SK-N-SH (cell line): Measurements from ENCODE around the gene SPSB1. TPM values are rescaled to one million over a fixed set of nuclear protein-coding genes. Genes with fewer than 3 reads are reported as not detected.

Experiments
- CTCF ChIA-PET: fragments of 300-600, 350-600 bp; formaldehyde crosslinking; extraction: SDS; loops from one replicate; lab custom pipeline; 2021; lab: Yijun Ruan, JAX
- POLR2A ChIA-PET: fragments of 350-600 bp; sonication (Branson Sonifier 250); formaldehyde crosslinking; extraction: SDS; loops from one replicate; lab custom pipeline; 2020; ENCODE audit warnings: antibody characterized with exemption, inconsistent platforms; lab: Yijun Ruan, JAX
- DNase-seq: peaks from one replicate; pipeline ENCODE4 v3.0.0; 2012
- H2AFZ ChIP-seq: fragments of 200-600 bp; sonication (generic); 2 replicates; pipeline ENCODE4 v1.8.1; 2016; ENCODE audit warnings: antibody characterized with exemption, mild to moderate bottlenecking, low read depth
- H3F3A ChIP-seq: fragments of 200-600 bp; sonication (generic); replicated peaks from 2 replicates; pipeline ENCODE3; 2016; ENCODE audit warnings: antibody characterized with exemption, mild to moderate bottlenecking; ENCODE audit not compliant: insufficient read depth
- H3K27ac ChIP-seq, 2 experiments: fragments of 200-500 bp in 1 of 2; fragments of 200-600 bp in 1 of 2; sonication (Bioruptor generic) in 1 of 2; sonication (generic), shearing (Covaris generic) in 1 of 2; 2 replicates each; pipeline versions ENCODE4 v1.5.1 to v1.6.1; 2014 to 2016; ENCODE audit warnings: low read depth in 2 of 2, inconsistent platforms in 1 of 2, low read length in 1 of 2, mild to moderate bottlenecking in 1 of 2, mixed read lengths in 1 of 2
- H3K27me3 ChIP-seq: fragments of 200-600 bp; sonication (generic), shearing (Covaris generic); 2 replicates; pipeline ENCODE4 v1.6.1; 2016; ENCODE audit warnings: mixed run types; ENCODE audit not compliant: insufficient read depth
- H3K36me3 ChIP-seq, 2 experiments: fragments of 200-500 bp in 1 of 2; fragments of 200-600 bp in 1 of 2; sonication (Bioruptor generic) in 1 of 2; sonication (generic) in 1 of 2; replicated peaks in 1 of 2; 2 replicates each; pipeline versions ENCODE3 to v1.5.1; 2014 to 2016; ENCODE audit warnings: low read length in 1 of 2, mild to moderate bottlenecking in 1 of 2; ENCODE audit not compliant: insufficient read depth in 2 of 2, control insufficient read depth in 1 of 2
- H3K4me1 ChIP-seq, 2 experiments: fragments of 200-500 bp in 1 of 2; fragments of 200-600 bp in 1 of 2; sonication (Bioruptor generic) in 1 of 2; sonication (generic), shearing (Covaris generic) in 1 of 2; 2 replicates each; pipeline versions ENCODE4 v1.5.1 to v1.6.1; 2014 to 2016; ENCODE audit warnings: low read depth in 1 of 2, low read length in 1 of 2, mixed run types in 1 of 2; ENCODE audit not compliant: insufficient read depth in 2 of 2, control insufficient read depth in 1 of 2
- H3K4me2 ChIP-seq: fragments of 200-600 bp; sonication (generic), shearing (Covaris generic); 2 replicates; pipeline ENCODE4 v1.6.1; 2017; ENCODE audit warnings: mixed run types
- H3K4me3 ChIP-seq, 2 experiments: fragments of 200-500 bp in 1 of 2; fragments of 200-600 bp in 1 of 2; sonication (Bioruptor generic) in 1 of 2; sonication (generic), shearing (Covaris generic) in 1 of 2; 2 replicates each; pipeline versions ENCODE4 v1.5.1 to v1.8.1; 2014 to 2016; ENCODE audit warnings: low read depth in 2 of 2, inconsistent platforms in 1 of 2, low read length in 1 of 2, mild to moderate bottlenecking in 1 of 2, mixed read lengths in 1 of 2, moderate library complexity in 1 of 2
- H3K79me2 ChIP-seq: fragments of 200-600 bp; sonication (generic); 2 replicates; pipeline ENCODE4 v1.8.1; 2017; ENCODE audit warnings: mild to moderate bottlenecking; ENCODE audit not compliant: insufficient read depth
- H3K9ac ChIP-seq: fragments of 200-600 bp; sonication (generic); 2 replicates; pipeline ENCODE4 v1.6.1; 2017; ENCODE audit warnings: mixed run types
- H3K9me2 ChIP-seq: fragments of 200-600 bp; sonication (generic); 2 replicates; pipeline ENCODE4 v1.6.1; 2017; ENCODE audit warnings: mixed run types
- H3K9me3 ChIP-seq: fragments of 200-600 bp; sonication (generic); 2 replicates; pipeline ENCODE4 v1.6.1; 2017; ENCODE audit warnings: mixed run types, mild to moderate bottlenecking, moderate library complexity
- H4K20me1 ChIP-seq: fragments of 200-600 bp; sonication (generic); 2 replicates; pipeline ENCODE4 v1.6.1; 2017; ENCODE audit warnings: mild to moderate bottlenecking, mixed run types; ENCODE audit not compliant: insufficient read depth
- EP300 ChIP-seq, 2 experiments: IDR thresholded peaks; 2 replicates each; pipeline versions ENCODE4 v1.4.0 to v1.6.1; 2012; ENCODE audit warnings: borderline replicate concordance in 1 of 2, low read depth in 1 of 2, low read length in 1 of 2
- FOXJ3 ChIP-seq: sonication (generic); formaldehyde crosslinking; IDR thresholded peaks from 2 replicates; pipeline ENCODE4 v1.5.1; 2020; ENCODE audit warnings: mild to moderate bottlenecking, missing genetic modification reagents
- MEF2A ChIP-seq: IDR thresholded peaks from 2 replicates; pipeline ENCODE4 v1.4.0; 2012; ENCODE audit warnings: low read depth, borderline replicate concordance
- POLR2AphosphoS5 ChIP-seq: IDR thresholded peaks from 2 replicates; pipeline ENCODE4 v1.6.1; 2012; ENCODE audit warnings: low read depth, low read length
- RXRA ChIP-seq: IDR thresholded peaks from 2 replicates; pipeline ENCODE4 v1.4.0; 2012; ENCODE audit warnings: low read depth, mild to moderate bottlenecking, borderline replicate concordance
- SMC3 ChIP-seq: IDR thresholded peaks from 2 replicates; pipeline ENCODE4 v1.6.1; 2012; ENCODE audit warnings: low read depth, low read length, improper control_type of control experiment
- TAF1 ChIP-seq: IDR thresholded peaks from 2 replicates; pipeline ENCODE4 v1.6.1; 2012; ENCODE audit warnings: low read depth, mild to moderate bottlenecking, low read length, moderate library complexity, borderline replicate concordance
- WGBS: methylation state at CpG from one replicate; pipeline ENCODE4 v1.1.6; 2017; ENCODE audit warnings: low lambda C conversion rate; 5-methylcytosine and 5-hydroxymethylcytosine counted together
- polyA plus RNA-seq, 3 experiments: library from polyadenylated mRNA; depleted of rRNA; stranded (reverse); fragments of >200 nt; gene quantifications; 2 replicates each; pipeline ENCODE4 v1.2.3, GENCODE V29; 2012
- TF ChIP-seq, protein P1 (sequence below): IDR thresholded peaks from 2 replicates; pipeline ENCODE4 v1.4.0; 2012; ENCODE audit warnings: low read depth
- TF ChIP-seq, protein P2 (sequence below): IDR thresholded peaks from 2 replicates; pipeline ENCODE4; 2012
- TF ChIP-seq, protein P3 (sequence below): fragments of 150-350 bp; IDR thresholded peaks from 2 replicates; pipeline ENCODE4 v1.6.1; 2017; ENCODE audit warnings: antibody characterized with exemption, low read length, low read depth, borderline replicate concordance
- TF ChIP-seq, protein P4 (sequence below): IDR thresholded peaks from 2 replicates; pipeline ENCODE4 v1.4.0; 2012; ENCODE audit warnings: low read depth, borderline replicate concordance

Gene SPSB1
- polyA plus RNA-seq, 1 of the 3 experiments (the other 2 are of a cell fraction) = 9.2 TPM

DNA sequence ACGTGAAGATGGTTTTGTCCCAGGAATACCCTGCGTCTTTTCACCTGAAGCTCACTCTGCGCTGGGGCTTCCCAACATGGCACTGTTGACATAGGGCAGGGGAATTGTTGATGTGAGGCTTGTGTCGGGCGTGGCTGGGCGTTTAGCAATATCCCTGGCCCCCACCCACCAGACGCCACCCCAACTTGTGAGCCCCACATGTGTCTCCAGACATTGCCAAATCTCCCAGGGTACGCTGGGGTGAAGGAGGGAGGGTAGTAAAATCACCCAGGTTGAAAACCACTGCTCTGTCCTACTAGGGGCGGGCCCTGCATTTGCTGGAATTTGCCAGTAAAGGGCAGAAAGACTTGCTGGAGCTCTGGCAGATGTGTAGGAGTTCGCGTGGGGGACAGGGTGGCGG is 36.0 kb downstream of the SPSB1 start:
- CTCF ChIA-PET = interaction anchor here (0.8 kb wide), 1 partner anchor 8 kb away, joined by 3 read pairs; no protein-coding TSS in a partner anchor
- POLR2A ChIA-PET = no interaction called here
- WGBS = 97% methylated on average over 10 of the region's 12 CpGs

DNA sequence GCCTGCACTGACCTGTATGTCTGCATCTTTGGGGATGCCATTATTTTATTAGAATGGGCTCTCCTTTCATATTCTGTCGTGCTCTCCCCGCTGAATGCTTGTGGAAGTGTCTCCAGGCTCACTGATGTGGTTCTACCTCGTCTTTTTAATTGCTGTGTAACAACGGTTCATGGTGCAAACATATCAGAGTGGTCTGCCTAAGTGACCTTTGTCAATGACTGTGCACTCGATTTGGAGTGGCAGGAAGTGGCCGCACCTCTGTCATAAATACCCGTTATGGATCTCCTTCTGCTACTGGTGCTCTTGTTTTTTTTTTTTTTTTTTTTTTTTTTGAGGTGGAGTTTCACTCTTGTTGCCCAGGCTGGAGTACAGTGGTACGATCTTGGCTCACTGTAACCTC is 38.3 kb downstream of the SPSB1 start:
- no peak overlapping the region for H3K4me2 ChIP-seq

More for the DNA sequence above, 36.0 kb downstream of the SPSB1 start:
- H3K4me2 ChIP-seq = no peak overlapping the region
- TF ChIP-seq MEF2A = no peak
- TF ChIP-seq, protein P1, sequence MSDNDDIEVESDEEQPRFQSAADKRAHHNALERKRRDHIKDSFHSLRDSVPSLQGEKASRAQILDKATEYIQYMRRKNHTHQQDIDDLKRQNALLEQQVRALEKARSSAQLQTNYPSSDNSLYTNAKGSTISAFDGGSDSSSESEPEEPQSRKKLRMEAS = no peak
- TF ChIP-seq TAF1 = no peak
- H4K20me1 ChIP-seq = peaks cover 15% of the 10 kb centered on the region
- no peak overlapping the region for H2AFZ ChIP-seq
- no peaks in the 10 kb centered on the region for H3K36me3 ChIP-seq
- no peak overlapping the region for H3K4me3 ChIP-seq
- peaks cover 6% of the 10 kb centered on the region; the same call in 1 of the 2 replicates for H3K79me2 ChIP-seq
- H3F3A ChIP-seq = no peaks in the 10 kb centered on the region
- peaks cover 0 to 5% of the 10 kb centered on the region in 2 experiments; a peak in 1 of 4 replicates for H3K4me1 ChIP-seq
- no peak overlapping the region for H3K27ac ChIP-seq
- H3K9ac ChIP-seq = no peak overlapping the region
- no peak for DNase-seq
- no peaks in the 10 kb centered on the region for H3K9me2 ChIP-seq
- no peaks in the 10 kb centered on the region for H3K9me3 ChIP-seq
- H3K27me3 ChIP-seq = no peaks in the 10 kb centered on the region

More for the DNA sequence above, 38.3 kb downstream of the SPSB1 start:
- CTCF ChIA-PET = no interaction called here
- Histone ChIP-seq H3K4me1 (peaks cover 0 to 5% of the 10 kb centered on the region in 2 experiments; a peak in 1 of 4 replicates), H3K4me3 (no peak overlapping the region), H3K27me3 (no peaks in the 10 kb centered on the region), H3K27ac (no peak overlapping the region), H3K79me2 (peaks cover 6% of the 10 kb centered on the region; the same call in 1 of the 2 replicates), H4K20me1 (peaks cover 12% of the 10 kb centered on the region; the same call in 1 of the 2 replicates), H3K9me2 (no peaks in the 10 kb centered on the region), H2AFZ (no peak overlapping the region), H3F3A (no peaks in the 10 kb centered on the region), H3K9ac (no peak overlapping the region), H3K36me3 (no peaks in the 10 kb centered on the region), H3K9me3 (no peaks in the 10 kb centered on the region)
- DNase-seq = no peak
- POLR2A ChIA-PET = no interaction called here
- 84% methylated on average over 8 of the region's 8 CpGs for WGBS
- TF ChIP-seq TAF1 (no peak), EP300 (IDR thresholded peaks at IDR 0.05; ENCODE audit: borderline replicate concordance in 1 of 2, low read depth in 1 of 2, low read length in 1 of 2) (no peak), POLR2AphosphoS5 (no peak), FOXJ3 (CRISPR knock-in tag) (no peak), RXRA (no peak), SMC3 (no peak)
- TF ChIP-seq, protein P2, sequence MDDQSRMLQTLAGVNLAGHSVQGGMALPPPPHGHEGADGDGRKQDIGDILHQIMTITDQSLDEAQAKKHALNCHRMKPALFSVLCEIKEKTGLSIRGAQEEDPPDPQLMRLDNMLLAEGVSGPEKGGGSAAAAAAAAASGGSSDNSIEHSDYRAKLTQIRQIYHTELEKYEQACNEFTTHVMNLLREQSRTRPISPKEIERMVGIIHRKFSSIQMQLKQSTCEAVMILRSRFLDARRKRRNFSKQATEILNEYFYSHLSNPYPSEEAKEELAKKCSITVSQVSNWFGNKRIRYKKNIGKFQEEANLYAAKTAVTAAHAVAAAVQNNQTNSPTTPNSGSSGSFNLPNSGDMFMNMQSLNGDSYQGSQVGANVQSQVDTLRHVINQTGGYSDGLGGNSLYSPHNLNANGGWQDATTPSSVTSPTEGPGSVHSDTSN = no peak
- TF ChIP-seq, protein P3, sequence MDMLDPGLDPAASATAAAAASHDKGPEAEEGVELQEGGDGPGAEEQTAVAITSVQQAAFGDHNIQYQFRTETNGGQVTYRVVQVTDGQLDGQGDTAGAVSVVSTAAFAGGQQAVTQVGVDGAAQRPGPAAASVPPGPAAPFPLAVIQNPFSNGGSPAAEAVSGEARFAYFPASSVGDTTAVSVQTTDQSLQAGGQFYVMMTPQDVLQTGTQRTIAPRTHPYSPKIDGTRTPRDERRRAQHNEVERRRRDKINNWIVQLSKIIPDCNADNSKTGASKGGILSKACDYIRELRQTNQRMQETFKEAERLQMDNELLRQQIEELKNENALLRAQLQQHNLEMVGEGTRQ = no peak
- TF ChIP-seq, protein P4, sequence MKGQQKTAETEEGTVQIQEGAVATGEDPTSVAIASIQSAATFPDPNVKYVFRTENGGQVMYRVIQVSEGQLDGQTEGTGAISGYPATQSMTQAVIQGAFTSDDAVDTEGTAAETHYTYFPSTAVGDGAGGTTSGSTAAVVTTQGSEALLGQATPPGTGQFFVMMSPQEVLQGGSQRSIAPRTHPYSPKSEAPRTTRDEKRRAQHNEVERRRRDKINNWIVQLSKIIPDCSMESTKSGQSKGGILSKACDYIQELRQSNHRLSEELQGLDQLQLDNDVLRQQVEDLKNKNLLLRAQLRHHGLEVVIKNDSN = no peak
